Right lobe of liver (tissue), 4 donors: ENCODE measurements around the gene TRPM3.

Source experiments
- POLR2A ChIP-seq: fragments of 450-650 bp; IDR thresholded peaks from one replicate; pipeline ENCODE4 v1.6.1; 2017; ENCODE audit warnings: antibody characterized with exemption, mild to moderate bottlenecking
- TF ChIP-seq, protein P1 (sequence below), 4 donors: fragments of 200-600 bp in 3 of 4; fragments of 450-650 bp in 1 of 4; IDR thresholded peaks; one replicate each; pipeline versions ENCODE4 v1.5.1 to v1.8.0; 2016 to 2022; ENCODE audit warnings: antibody characterized with exemption in 4 of 4, mild to moderate bottlenecking in 2 of 4
- donor health status: DM: no; HTN: no; CAD: no.
- donor health status: DM: no; HTN: no; CAD: no.
- donor health status: DM: no; HTN: yes; CAD: no.

DNA sequence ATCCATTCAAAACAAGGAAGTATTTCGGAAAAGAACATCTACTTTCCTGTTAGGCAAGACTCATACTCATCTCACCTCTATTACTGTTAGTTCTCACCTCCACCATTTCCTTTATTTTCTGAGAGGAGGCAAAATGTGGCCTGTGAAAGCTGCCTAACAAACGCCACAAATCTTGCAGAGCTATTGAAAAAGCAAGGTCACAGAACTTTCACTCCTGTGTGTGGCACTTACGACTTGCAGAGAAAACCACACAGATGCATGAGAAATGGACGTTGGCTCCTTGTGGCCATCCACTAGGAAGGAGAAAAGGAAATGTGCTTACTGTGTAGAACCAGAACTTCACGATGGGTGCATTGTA, 511.2 kb downstream of the TRPM3 start:
- no peak for TF ChIP-seq POLR2A
- TF ChIP-seq, protein P1, sequence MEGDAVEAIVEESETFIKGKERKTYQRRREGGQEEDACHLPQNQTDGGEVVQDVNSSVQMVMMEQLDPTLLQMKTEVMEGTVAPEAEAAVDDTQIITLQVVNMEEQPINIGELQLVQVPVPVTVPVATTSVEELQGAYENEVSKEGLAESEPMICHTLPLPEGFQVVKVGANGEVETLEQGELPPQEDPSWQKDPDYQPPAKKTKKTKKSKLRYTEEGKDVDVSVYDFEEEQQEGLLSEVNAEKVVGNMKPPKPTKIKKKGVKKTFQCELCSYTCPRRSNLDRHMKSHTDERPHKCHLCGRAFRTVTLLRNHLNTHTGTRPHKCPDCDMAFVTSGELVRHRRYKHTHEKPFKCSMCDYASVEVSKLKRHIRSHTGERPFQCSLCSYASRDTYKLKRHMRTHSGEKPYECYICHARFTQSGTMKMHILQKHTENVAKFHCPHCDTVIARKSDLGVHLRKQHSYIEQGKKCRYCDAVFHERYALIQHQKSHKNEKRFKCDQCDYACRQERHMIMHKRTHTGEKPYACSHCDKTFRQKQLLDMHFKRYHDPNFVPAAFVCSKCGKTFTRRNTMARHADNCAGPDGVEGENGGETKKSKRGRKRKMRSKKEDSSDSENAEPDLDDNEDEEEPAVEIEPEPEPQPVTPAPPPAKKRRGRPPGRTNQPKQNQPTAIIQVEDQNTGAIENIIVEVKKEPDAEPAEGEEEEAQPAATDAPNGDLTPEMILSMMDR (IDR thresholded peaks at IDR 0.05), result no peak
